ENCODE results near the gene CALN1. TPM values are rescaled to one million over a fixed set of nuclear protein-coding genes. Genes with fewer than 3 reads are reported as not detected.

CALN1 gene
- total and polyA plus RNA-seq, 4 donors = 0.02 to 0.91 (median 0.03) TPM

- no peak overlapping the region for H3K27ac ChIP-seq (ENCODE audit: low read depth in 1 of 2, low read length in 1 of 2)
- ATAC-seq (ENCODE audit: insufficient read depth, low FRiP score) = no peak
- WGBS, 2 donors = 91 to 94% methylated on average over 15 of the region's 15 CpGs
These were observed 6.3 kb downstream of the CALN1 start for GRCh38 chr7:72405871-72406270.

DNA sequence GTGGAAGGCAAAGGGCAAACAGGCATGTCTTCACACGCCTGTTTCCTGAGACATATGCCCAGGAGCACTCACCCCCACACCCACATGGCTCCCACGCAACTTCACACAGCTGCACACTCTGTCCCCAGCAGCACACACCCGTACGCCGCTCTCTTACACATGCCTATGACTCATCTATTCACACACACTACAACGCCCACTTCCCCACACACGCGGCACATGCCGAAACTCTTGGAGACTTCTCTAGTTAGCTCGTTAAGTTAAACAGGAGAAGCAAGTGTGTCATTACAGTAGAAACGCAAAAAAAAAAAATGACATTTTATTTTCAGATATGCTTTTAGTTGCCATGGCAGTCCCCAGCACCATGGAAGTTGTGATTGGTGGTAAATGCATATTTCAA lies 6.7 kb downstream of the CALN1 start:
- no peak overlapping the region for H3K27ac ChIP-seq (ENCODE audit: low read depth in 1 of 2, low read length in 1 of 2)
- WGBS, 2 donors = 22 to 37% methylated on average over 11 of the region's 11 CpGs
- no peak overlapping the region for H3K4me3 ChIP-seq
- H3K27me3 ChIP-seq (ENCODE audit: control insufficient read depth in 3 of 3, insufficient read depth in 3 of 3, low read length in 2 of 3) = peaks cover 0 to 2% (median 0%) of the 10 kb centered on the region in 3 donors
- DNase-seq = no peak
- no peak for TF ChIP-seq CTCF (IDR thresholded peaks at IDR 0.05; ENCODE audit: control extremely low read depth, extremely low read depth)
- no peaks in the 10 kb centered on the region for H3K36me3 ChIP-seq (ENCODE audit: control insufficient read depth in 4 of 4, insufficient read depth in 4 of 4, low read length in 4 of 4)
- no peak overlapping the region for H3K9ac ChIP-seq (ENCODE audit: insufficient read depth in 1 of 2, low read length in 2 of 2)
- no peak for ATAC-seq (ENCODE audit: insufficient read depth, low FRiP score)
- H3K4me1 ChIP-seq (ENCODE audit: control insufficient read depth in 5 of 5, insufficient read depth in 5 of 5, low read length in 5 of 5) = no peaks in the 10 kb centered on the region
- H3K9me3 ChIP-seq (ENCODE audit: control insufficient read depth in 4 of 4, insufficient read depth in 3 of 4, low read length in 3 of 4) = peaks cover 0 to 13% (median 0%) of the 10 kb centered on the region in 4 donors

More at GRCh38 chr7:72405871-72406270, 6.3 kb downstream of the CALN1 start:
- Histone ChIP-seq H3K4me3 (no peak overlapping the region), H3K27me3 (ENCODE audit: control insufficient read depth in 3 of 3, insufficient read depth in 3 of 3, low read length in 2 of 3) (peaks cover 0 to 2% (median 0%) of the 10 kb centered on the region in 3 donors), H3K9me3 (ENCODE audit: control insufficient read depth in 4 of 4, insufficient read depth in 3 of 4, low read length in 3 of 4) (peaks cover 0 to 13% (median 0%) of the 10 kb centered on the region in 4 donors), H3K9ac (ENCODE audit: insufficient read depth in 1 of 2, low read length in 2 of 2) (no peak overlapping the region), H3K36me3 (ENCODE audit: control insufficient read depth in 4 of 4, insufficient read depth in 4 of 4, low read length in 4 of 4) (no peaks in the 10 kb centered on the region), H3K4me1 (ENCODE audit: control insufficient read depth in 5 of 5, insufficient read depth in 5 of 5, low read length in 5 of 5) (no peaks in the 10 kb centered on the region)
- no peak for DNase-seq
- TF ChIP-seq CTCF (IDR thresholded peaks at IDR 0.05; ENCODE audit: control extremely low read depth, extremely low read depth) = no peak

DNA sequence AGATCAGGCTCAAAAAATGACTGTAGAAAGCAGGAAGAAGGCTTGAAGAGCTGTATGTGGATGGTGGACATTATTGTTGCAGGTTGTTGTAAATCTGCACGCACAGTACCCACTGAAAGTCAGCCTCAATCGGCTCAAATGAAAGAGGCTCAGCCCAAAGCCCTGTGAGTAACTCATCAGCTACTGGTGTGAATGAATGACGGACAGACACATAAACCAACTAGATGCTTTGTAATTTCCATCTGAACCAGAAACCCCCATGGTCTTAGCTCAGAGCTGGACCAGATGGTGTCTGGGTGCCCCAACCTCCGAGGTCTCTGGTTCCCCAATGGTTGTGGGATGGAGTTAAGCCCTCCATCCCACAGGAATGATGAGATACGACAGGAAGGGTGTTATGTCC lies 7.4 kb downstream of the CALN1 start:
- Histone ChIP-seq H3K27ac (ENCODE audit: low read depth in 1 of 2, low read length in 1 of 2) (no peak overlapping the region), H3K27me3 (ENCODE audit: control insufficient read depth in 3 of 3, insufficient read depth in 3 of 3, low read length in 2 of 3) (peaks cover 0 to 2% (median 0%) of the 10 kb centered on the region in 3 donors), H3K36me3 (ENCODE audit: control insufficient read depth in 4 of 4, insufficient read depth in 4 of 4, low read length in 4 of 4) (no peaks in the 10 kb centered on the region), H3K9ac (ENCODE audit: insufficient read depth in 1 of 2, low read length in 2 of 2) (no peak overlapping the region), H3K4me1 (ENCODE audit: control insufficient read depth in 5 of 5, insufficient read depth in 5 of 5, low read length in 5 of 5) (no peaks in the 10 kb centered on the region), H3K9me3 (ENCODE audit: control insufficient read depth in 4 of 4, insufficient read depth in 3 of 4, low read length in 3 of 4) (peaks cover 0 to 13% (median 0%) of the 10 kb centered on the region in 4 donors), H3K4me3 (no peak overlapping the region)
- WGBS, 2 donors = 91 to 95% methylated on average over 5 of the region's 5 CpGs
- no peak for TF ChIP-seq CTCF (IDR thresholded peaks at IDR 0.05; ENCODE audit: control extremely low read depth, extremely low read depth)
- ATAC-seq (ENCODE audit: insufficient read depth, low FRiP score) = no peak
- DNase-seq = no peak
